ENCODE measurements around the gene ERG. TPM values are rescaled to one million over a fixed set of nuclear protein-coding genes. Genes with fewer than 3 reads are reported as not detected.

Gene ERG
- total and polyA plus RNA-seq, 11 donors: 5.9 to 37.9 (median 15.4) TPM

DNA sequence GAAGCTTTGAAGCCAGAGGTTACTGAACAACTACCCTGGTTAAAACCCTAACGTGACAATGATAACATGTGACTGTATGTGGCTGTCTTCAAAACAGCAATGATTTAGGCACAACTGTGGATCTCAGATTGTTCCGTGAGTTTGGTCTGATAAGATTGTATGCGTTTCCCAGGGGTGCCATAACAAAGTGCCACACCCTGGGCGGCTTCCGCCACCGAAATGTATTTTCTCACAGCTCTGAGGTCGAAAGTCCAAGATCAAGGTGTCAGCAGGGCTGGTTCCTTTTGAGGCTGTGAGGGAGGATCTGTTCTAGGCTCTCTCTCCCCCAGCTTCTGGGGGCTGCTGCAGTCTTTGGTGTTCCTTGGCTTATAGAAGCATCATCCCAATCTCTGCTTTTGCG is 29.5 kb upstream of the ERG start:
- peaks cover 0 to 2% (median 0%) of the 10 kb centered on the region in 9 donors for H3K27me3 ChIP-seq
- H3K4me1 ChIP-seq: no peaks in the 10 kb centered on the region
- DNase-seq (no peak), ATAC-seq (no peak)
- 76 to 92% (median 90%) methylated on average over 8 of the region's 8 CpGs for WGBS, 4 donors
- TF ChIP-seq POLR2A (IDR thresholded peaks at IDR 0.05): no peak
- TF ChIP-seq, protein P1, sequence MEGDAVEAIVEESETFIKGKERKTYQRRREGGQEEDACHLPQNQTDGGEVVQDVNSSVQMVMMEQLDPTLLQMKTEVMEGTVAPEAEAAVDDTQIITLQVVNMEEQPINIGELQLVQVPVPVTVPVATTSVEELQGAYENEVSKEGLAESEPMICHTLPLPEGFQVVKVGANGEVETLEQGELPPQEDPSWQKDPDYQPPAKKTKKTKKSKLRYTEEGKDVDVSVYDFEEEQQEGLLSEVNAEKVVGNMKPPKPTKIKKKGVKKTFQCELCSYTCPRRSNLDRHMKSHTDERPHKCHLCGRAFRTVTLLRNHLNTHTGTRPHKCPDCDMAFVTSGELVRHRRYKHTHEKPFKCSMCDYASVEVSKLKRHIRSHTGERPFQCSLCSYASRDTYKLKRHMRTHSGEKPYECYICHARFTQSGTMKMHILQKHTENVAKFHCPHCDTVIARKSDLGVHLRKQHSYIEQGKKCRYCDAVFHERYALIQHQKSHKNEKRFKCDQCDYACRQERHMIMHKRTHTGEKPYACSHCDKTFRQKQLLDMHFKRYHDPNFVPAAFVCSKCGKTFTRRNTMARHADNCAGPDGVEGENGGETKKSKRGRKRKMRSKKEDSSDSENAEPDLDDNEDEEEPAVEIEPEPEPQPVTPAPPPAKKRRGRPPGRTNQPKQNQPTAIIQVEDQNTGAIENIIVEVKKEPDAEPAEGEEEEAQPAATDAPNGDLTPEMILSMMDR (IDR thresholded peaks at IDR 0.05): no peak
- no peak overlapping the region for H3K27ac ChIP-seq
- H3K4me3 ChIP-seq: no peak overlapping the region
- intact Hi-C loops (cut with DNase I): no loop called here
- H3K9me3 ChIP-seq: no peaks in the 10 kb centered on the region
- H3K36me3 ChIP-seq: no peaks in the 10 kb centered on the region

DNA sequence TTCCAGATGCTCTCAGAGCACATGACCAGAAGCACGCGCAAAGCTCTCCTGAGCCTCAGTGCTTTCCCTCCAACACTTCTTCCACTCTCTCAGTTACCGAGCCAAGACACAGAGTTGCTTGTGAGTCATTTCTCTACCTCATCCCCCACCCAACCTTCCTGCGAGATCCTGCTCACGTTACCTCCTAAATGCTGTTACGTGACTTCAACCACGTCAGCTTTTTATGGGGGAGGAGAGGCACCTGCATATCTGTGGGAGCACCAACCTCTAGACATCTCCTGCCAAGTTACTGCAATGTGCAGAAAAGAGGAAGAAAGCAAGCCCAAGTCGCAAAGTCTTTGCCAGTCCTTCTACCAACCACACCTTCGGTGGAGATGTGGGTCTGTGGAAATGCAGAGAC is 27.2 kb upstream of the ERG start:
- 82 to 94% (median 88%) methylated on average over 9 of the region's 9 CpGs for WGBS, 4 donors
- peaks cover 0 to 2% (median 0%) of the 10 kb centered on the region in 9 donors for H3K27me3 ChIP-seq
- H3K27ac ChIP-seq: no peak overlapping the region
- no peaks in the 10 kb centered on the region for H3K36me3 ChIP-seq
- no peak for TF ChIP-seq POLR2A (IDR thresholded peaks at IDR 0.05)
- TF ChIP-seq, protein P1 (IDR thresholded peaks at IDR 0.05): no peak
- intact Hi-C loops (cut with DNase I): no loop called here
- DNase-seq (no peak), ATAC-seq (no peak)
- H3K9me3 ChIP-seq: no peaks in the 10 kb centered on the region
- no peaks in the 10 kb centered on the region for H3K4me1 ChIP-seq
- H3K4me3 ChIP-seq: no peak overlapping the region

DNA sequence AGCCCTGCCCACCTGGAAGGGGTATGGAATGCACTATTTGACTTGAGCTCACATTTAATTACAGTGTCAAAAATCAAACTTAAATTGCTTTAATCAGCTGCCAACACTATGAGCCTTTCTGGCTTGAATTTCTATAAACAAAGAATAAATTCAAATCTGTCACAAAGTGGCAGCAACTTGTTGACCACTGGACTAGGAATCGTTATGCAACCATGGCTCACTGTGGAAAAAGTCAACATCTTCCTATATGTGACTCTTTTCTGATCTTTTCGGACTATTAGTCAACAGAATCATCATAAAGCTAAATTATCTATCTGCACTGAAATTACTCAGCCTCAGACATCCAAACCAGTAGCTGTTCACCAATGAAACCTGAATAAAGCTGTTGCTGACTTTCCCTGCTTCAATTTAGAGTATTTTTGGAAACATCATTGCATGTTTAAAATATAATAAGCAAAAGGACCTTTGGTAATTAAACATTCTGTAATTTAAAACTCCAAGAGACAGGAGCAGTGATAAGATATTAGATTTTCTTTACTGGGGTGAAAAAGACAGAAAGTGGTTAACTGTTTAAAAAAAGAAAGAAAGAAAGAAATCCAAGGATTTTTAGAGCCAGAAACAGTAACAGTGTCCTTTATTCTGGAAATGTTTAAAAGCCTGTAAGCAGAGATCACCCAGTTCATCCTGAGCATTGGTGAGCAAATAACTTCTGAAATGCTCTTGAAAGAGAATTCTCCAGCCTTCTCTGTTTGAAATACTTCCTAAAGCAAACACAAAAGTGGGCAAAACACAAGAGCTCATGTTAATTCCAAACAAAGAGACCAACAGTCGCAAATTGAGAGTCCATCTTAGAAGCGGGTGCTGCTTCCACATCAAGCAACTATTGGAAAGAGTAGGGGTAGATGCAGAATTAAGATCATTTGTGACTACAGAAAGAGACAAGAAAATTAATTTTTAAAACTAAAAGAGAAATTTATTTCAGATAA is 26.2 kb upstream of the ERG start:
- Histone ChIP-seq H3K4me3 (no peak overlapping the region), H3K36me3 (no peaks in the 10 kb centered on the region), H3K27me3 (peaks cover 0 to 2% (median 0%) of the 10 kb centered on the region in 9 donors), H3K27ac (no peak overlapping the region), H3K4me1 (no peaks in the 10 kb centered on the region), H3K9me3 (no peaks in the 10 kb centered on the region)
- TF ChIP-seq POLR2A (IDR thresholded peaks at IDR 0.05): no peak
- TF ChIP-seq, protein P1 (IDR thresholded peaks at IDR 0.05): no peak
- 89 to 93% (median 90%) methylated on average over 4 of the region's 4 CpGs for WGBS, 4 donors
- intact Hi-C loops (cut with DNase I): no loop called here
- no peak for ATAC-seq
- no peak for DNase-seq

DNA sequence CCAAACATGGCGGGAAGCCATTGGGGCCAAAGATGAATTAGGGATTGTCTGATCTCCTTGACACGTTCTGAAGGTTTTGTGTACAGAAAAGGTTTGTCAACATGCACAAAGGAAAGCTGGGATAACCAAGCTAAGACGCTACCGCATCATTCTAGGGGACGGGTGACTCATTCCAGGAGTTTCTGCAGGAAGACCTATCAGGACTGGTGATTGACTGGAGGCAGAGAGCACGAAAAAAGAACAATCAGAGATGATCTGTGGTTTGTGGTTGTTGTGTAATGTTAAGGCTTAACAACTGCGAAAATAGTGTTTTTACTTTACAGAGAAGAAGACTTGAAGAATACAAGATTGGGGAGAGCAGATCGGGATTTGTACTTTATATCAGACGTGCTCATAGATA is 22.2 kb upstream of the ERG start:
- DNase-seq (no peak), ATAC-seq (no peak)
- Histone ChIP-seq H3K9me3 (peaks cover 0 to 10% (median 0%) of the 10 kb centered on the region in 12 donors), H3K27me3 (no peaks in the 10 kb centered on the region), H3K27ac (no peak overlapping the region), H3K4me3 (no peak overlapping the region), H3K4me1 (no peaks in the 10 kb centered on the region), H3K36me3 (no peaks in the 10 kb centered on the region)
- WGBS, 4 donors: 82 to 90% (median 88%) methylated on average over 9 of the region's 9 CpGs
- no peak for TF ChIP-seq POLR2A (IDR thresholded peaks at IDR 0.05)
- intact Hi-C loops (cut with DNase I): no loop called here

All from heart left ventricle (tissue), 16 donors.